Activated naive CD8-positive, alpha-beta T cell treated with anti-CD3 and anti-CD28 coated beads, Interleukin-2, amount 10 ng/mL, durations not matched to agents 7 days and 5 days (primary cell): ENCODE measurements around the gene KRTAP10-6. TPM values are rescaled to one million over a fixed set of nuclear protein-coding genes. Genes with fewer than 3 reads are reported as not detected.
"Not testable (repeated sequence)": the region's sequence is repeated elsewhere in the genome, so short reads cannot be mapped to it uniquely, and the experiment has no call there.

Experiments used
- ATAC-seq: fragments of 150-1000 bp; cut with Tn5 transposase; one replicate; pipeline ENCODE4 v1.10.0; 2021; ENCODE audit warnings: low read depth, moderate library complexity
- POLR2A ChIA-PET: fragments of 350-600 bp; sonication (Branson Sonifier 250); formaldehyde crosslinking; loops from one replicate; lab custom pipeline; 2021; ENCODE audit warnings: antibody characterized with exemption; lab: Charles Lee
- DNase-seq: peaks from one replicate; pipeline ENCODE4 v3.0.0; 2021
- H3K27ac Mint-ChIP-seq: one replicate; pipeline ENCODE4 v1.8.0; 2022; ENCODE audit warnings: mild to moderate bottlenecking, mixed read lengths
- H3K27me3 Mint-ChIP-seq: one replicate; pipeline ENCODE4 v1.8.0; 2022; ENCODE audit warnings: mild to moderate bottlenecking, moderate library complexity, mixed read lengths
- H3K36me3 Mint-ChIP-seq: one replicate; pipeline ENCODE4 v1.8.0; 2021; ENCODE audit warnings: mild to moderate bottlenecking, mixed read lengths
- H3K4me1 Mint-ChIP-seq: one replicate; pipeline ENCODE4 v1.8.0; 2021; ENCODE audit warnings: mixed read lengths
- H3K4me3 Mint-ChIP-seq: one replicate; pipeline ENCODE4 v1.8.0; 2022; ENCODE audit warnings: mild to moderate bottlenecking, moderate library complexity, mixed read lengths
- H3K9me3 Mint-ChIP-seq: one replicate; pipeline ENCODE4 v1.8.0; 2021; ENCODE audit warnings: mixed read lengths
- total RNA-seq, 2 experiments: library from RNA; stranded (reverse); gene quantifications; one replicate each; pipeline ENCODE4 v1.2.3, GENCODE V29; 2021

The KRTAP10-6 gene
- total RNA-seq, 2 experiments from 2014 or later: not detected

- peaks cover 20% of the 10 kb centered on the region for H3K9me3 Mint-ChIP-seq
- DNase-seq (no peak), ATAC-seq (no peak)
- no peak overlapping the region for H3K27ac Mint-ChIP-seq
- H3K27me3 Mint-ChIP-seq: peaks cover under 1% of the 10 kb centered on the region
- POLR2A ChIA-PET: no interaction called here
- H3K4me3 Mint-ChIP-seq: no peak overlapping the region
- H3K36me3 Mint-ChIP-seq: no peaks in the 10 kb centered on the region
- H3K4me1 Mint-ChIP-seq: no peaks in the 10 kb centered on the region
Measured at GRCh38 chr21:44575307-44576024, 16.8 kb downstream of the KRTAP10-6 start.

DNA sequence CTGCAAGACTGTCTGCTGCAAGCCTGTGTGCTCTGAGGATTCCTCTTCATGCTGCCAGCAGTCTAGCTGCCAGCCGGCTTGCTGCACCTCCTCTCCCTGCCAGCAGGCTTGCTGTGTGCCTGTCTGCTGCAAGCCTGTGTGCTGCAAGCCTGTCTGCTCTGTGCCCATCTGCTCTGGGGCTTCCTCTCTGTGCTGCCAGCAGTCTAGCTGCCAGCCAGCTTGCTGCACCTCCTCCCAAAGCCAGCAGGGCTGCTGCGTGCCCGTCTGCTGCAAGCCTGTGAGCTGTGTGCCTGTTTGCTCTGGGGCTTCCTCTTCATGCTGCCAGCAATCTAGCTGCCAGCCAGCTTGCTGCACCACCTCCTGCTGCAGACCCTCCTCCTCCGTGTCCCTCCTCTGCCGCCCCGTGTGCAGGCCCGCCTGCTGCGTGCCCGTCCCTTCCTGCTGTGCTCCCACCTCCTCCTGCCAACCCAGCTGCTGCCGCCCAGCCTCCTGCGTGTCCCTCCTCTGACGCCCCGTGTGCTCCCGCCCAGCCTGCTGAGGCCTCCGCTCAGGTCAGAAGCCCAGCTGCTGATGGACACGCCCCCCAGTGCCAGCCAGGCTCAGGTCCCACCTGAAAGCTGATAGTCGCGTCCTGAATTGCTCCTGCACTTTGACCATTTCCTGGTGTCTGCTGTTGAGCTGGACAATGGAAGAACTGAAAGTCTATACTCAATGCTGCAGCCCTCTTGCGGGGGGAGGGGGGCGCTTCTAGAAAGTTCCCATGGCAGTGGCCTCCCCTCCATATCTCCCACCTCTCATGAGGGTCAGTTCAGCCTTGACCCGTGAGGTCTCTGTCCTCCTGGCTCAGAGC is 17.6 kb downstream of the KRTAP10-6 start:
- no peaks in the 10 kb centered on the region for H3K36me3 Mint-ChIP-seq
- no peak overlapping the region for H3K4me3 Mint-ChIP-seq
- peaks cover 16% of the 10 kb centered on the region for H3K9me3 Mint-ChIP-seq
- DNase-seq (no peak), ATAC-seq (no peak)
- no peaks in the 10 kb centered on the region for H3K27me3 Mint-ChIP-seq
- no peak overlapping the region for H3K27ac Mint-ChIP-seq
- POLR2A ChIA-PET: no interaction called here
- no peaks in the 10 kb centered on the region for H3K4me1 Mint-ChIP-seq

DNA sequence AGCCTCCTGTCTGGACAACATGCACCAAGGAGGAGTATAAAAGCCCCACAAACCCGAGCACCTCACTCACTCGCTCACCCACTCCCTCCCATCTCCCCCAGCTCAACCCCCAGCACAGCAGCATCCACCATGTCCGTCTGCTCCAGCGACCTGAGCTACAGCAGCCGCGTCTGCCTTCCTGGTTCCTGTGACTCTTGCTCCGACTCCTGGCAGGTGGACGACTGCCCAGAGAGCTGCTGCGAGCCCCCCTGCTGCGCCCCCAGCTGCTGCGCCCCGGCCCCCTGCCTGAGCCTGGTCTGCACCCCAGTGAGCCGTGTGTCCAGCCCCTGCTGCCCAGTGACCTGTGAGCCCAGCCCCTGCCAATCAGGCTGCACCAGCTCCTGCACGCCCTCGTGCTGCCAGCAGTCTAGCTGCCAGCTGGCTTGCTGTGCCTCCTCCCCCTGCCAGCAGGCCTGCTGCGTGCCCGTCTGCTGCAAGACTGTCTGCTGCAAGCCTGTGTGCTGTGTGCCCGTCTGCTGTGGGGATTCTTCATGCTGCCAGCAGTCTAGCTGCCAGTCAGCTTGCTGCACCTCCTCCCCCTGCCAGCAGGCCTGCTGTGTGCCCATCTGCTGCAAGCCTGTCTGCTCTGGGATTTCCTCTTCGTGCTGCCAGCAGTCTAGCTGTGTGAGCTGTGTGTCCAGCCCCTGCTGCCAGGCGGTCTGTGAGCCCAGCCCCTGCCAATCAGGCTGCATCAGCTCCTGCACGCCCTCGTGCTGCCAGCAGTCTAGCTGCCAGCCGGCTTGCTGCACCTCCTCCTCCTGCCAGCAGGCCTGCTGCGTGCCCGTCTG is 18.5 kb downstream of the KRTAP10-6 start, which contains the start of gene KRTAP10-4:
TSS of gene KRTAP10-4 (plus strand) at position 100 of the 827 bp plus-strand sequence. CDS start at position 130, 30 bp downstream.
- H3K4me3 Mint-ChIP-seq, H3K27me3 Mint-ChIP-seq, ATAC-seq, POLR2A ChIA-PET, H3K27ac Mint-ChIP-seq, H3K4me1 Mint-ChIP-seq, H3K36me3 Mint-ChIP-seq, DNase-seq: not testable (repeated sequence)
- H3K9me3 Mint-ChIP-seq: peaks cover 16% of the 10 kb centered on the region

DNA sequence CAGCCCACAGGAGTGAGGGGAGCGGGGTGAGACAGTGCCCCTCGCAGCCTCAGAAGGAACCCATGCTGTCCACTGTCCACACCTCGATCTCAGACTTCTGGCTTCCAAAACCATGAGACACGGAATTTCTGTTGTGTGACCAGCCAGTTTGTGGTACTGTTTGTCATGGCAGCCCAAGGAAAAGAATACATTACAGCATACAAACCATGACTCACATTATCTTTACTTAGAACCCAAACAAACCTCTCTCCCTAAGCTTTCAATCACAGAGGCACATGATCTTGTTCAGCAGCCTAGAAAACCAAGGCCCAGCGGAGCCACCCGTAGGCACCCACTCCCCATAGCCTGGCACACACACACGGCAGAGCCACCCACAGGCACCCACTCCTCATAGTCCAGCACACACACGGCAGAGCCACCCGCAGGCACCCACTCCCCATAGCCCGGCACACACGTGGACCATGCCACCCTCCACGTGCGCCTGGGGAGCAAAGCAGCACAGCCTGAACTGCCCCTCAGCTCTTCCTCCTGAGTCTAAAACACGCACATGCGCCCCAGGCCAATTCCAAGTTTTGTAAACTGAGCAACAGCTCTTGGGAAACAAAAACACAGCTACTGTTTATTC is 19.2 kb downstream of the KRTAP10-6 start:
- Mint-ChIP-seq H3K27me3 (no peaks in the 10 kb centered on the region), H3K9me3 (peaks cover 14% of the 10 kb centered on the region), H3K4me1 (no peaks in the 10 kb centered on the region), H3K36me3 (no peaks in the 10 kb centered on the region), H3K27ac (no peak overlapping the region), H3K4me3 (no peak overlapping the region)
- no peak for ATAC-seq
- POLR2A ChIA-PET: no interaction called here
- no peak for DNase-seq

DNA sequence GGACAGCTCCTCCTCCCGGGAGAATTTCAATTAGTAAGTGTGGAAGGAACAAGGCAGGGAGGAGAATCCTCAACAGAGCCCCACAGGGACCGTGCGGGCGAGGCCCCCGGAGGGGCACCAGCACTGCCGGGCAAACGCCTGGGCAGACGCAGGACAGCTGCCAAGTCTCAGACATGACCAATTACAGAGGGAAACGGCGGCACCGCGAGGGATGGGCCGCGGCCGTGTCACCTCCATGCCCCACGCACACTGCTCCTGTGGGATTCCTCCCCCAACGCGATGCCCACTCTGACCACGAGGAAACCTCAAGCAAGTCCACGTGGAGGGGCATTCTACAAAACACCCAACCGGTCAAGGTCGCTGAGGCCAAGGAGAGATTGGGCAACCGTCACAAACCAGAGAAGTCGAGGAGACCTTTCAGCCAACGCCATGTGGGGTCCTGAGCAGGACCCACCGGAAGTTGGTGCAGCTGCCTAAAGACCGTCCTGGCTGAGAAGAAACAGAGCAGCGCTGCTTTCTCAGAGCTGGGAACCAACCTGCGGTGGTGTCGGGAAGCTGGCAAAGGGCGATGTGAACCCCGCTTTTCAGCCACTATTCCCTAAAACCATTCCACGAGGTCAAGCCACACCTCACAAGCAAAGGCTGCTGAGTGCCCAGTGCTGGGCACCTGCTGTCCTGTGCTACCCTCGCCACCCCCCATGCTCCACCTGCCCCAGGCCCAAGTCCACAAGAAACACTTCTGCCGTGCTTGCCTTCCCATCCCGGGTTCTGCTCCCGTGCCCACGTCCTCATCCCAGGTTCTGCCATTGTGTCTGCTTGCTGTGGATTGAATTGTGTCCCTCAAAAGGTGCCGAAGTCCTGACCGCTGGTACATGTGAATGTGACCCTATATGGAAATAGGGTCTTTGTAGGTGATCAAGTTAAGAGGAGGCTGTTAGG is 20.2 kb downstream of the KRTAP10-6 start:
- Mint-ChIP-seq H3K9me3 (peaks cover 8% of the 10 kb centered on the region), H3K4me1 (no peaks in the 10 kb centered on the region), H3K27ac (no peak overlapping the region), H3K27me3 (no peaks in the 10 kb centered on the region), H3K36me3 (no peaks in the 10 kb centered on the region), H3K4me3 (no peak overlapping the region)
- DNase-seq (no peak), ATAC-seq (no peak)
- POLR2A ChIA-PET: no interaction called here

- no peak for DNase-seq
- ATAC-seq: no peak
- no peaks in the 10 kb centered on the region for H3K4me1 Mint-ChIP-seq
- peaks cover 6% of the 10 kb centered on the region for H3K9me3 Mint-ChIP-seq
- no peak overlapping the region for H3K27ac Mint-ChIP-seq
- no peaks in the 10 kb centered on the region for H3K27me3 Mint-ChIP-seq
- POLR2A ChIA-PET: no interaction called here
- H3K4me3 Mint-ChIP-seq: no peak overlapping the region
- no peaks in the 10 kb centered on the region for H3K36me3 Mint-ChIP-seq
Measured at GRCh38 chr21:44571296-44571695, 21.0 kb downstream of the KRTAP10-6 start.

DNA sequence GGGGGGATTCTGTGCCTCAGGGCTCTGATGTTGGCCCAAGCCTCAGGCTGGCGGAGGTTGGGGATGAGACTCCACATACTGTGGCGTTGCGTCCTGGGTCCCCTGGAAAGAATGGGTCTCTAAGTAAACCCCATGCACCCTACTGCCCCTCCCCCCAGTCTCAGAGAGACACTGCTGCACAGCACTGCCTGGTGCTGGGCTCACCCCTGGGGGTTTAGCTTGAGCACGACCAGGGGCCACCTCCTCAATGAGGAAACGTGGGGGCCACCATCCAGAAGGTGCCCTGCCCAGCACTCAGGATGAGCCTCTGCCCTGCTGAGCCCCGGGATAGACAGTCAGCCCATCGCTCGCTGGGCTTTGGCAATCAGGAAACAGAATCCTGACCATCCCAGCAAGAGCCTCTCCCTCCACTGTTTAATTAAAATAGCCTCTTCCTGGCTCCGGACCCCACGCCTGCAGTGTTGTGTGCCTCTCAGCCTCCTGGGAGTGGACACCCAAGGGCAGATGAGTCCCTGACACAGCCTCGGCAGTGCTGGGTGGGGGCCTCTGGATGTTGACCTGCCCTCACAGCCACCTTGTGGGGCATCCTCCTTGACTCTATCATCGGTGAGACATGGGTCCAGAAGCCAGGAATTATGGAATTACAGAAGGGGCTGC is 22.3 kb downstream of the KRTAP10-6 start:
- H3K4me3 Mint-ChIP-seq: no peak overlapping the region
- peaks cover 5% of the 10 kb centered on the region for H3K4me1 Mint-ChIP-seq
- H3K27me3 Mint-ChIP-seq: no peaks in the 10 kb centered on the region
- H3K27ac Mint-ChIP-seq: no peak overlapping the region
- ATAC-seq (no peak), DNase-seq (no peak)
- POLR2A ChIA-PET: interaction anchor here (0.6 kb wide), 1 partner anchor 257 kb away, joined by 3 read pairs; no protein-coding TSS in a partner anchor
- no peaks in the 10 kb centered on the region for H3K36me3 Mint-ChIP-seq
- no peaks in the 10 kb centered on the region for H3K9me3 Mint-ChIP-seq

- DNase-seq (no peak), ATAC-seq (no peak)
- Mint-ChIP-seq H3K4me1 (peaks cover 10% of the 10 kb centered on the region), H3K27me3 (no peaks in the 10 kb centered on the region), H3K36me3 (no peaks in the 10 kb centered on the region), H3K9me3 (no peaks in the 10 kb centered on the region), H3K27ac (no peak overlapping the region), H3K4me3 (no peak overlapping the region)
- POLR2A ChIA-PET: no interaction called here
Measured at GRCh38 chr21:44568667-44569556, 23.4 kb downstream of the KRTAP10-6 start.

- H3K9me3 Mint-ChIP-seq: peaks cover under 1% of the 10 kb centered on the region
- no peaks in the 10 kb centered on the region for H3K27me3 Mint-ChIP-seq
- H3K4me3 Mint-ChIP-seq: no peak overlapping the region
- H3K27ac Mint-ChIP-seq: no peak overlapping the region
- POLR2A ChIA-PET: no interaction called here
- H3K36me3 Mint-ChIP-seq: no peaks in the 10 kb centered on the region
- DNase-seq: no peak
- ATAC-seq: no peak
- H3K4me1 Mint-ChIP-seq: peaks cover 10% of the 10 kb centered on the region
Measured at GRCh38 chr21:44568261-44568660, 24.0 kb downstream of the KRTAP10-6 start.

DNA sequence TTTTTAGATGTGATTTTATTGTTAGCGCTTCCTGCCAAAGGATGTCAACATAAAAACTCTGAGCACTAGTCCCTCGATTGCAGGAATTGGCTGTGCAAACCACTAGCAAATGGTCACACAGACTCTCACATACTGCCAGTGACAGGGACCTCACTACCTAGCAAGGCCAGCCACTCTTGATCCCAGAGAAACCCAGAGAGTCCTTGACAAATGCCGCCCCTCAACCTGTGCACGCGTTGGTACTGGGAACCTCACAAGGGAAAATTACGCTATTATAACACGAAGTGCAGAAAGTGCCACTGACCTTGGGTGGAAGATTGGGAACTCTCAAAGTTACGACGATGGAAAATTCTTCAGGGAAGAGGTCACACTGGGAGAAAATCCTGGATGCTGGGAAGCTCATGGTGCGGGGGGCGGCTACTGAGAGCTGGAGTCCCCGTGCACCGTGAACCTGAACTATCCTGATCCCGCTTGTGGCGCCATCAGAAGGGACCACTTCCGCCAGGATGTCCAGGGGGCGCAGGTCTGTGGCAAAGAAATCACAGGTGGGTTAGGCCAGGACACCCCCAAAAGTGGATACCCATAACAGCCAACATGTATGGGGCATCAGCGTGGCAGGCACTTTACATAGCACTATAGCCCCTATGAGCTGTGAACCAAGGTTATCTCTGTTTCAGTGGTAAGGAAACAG is 24.7 kb downstream of the KRTAP10-6 start:
- POLR2A ChIA-PET: no interaction called here
- no peak overlapping the region for H3K27ac Mint-ChIP-seq
- H3K4me3 Mint-ChIP-seq: no peak overlapping the region
- peaks cover 10% of the 10 kb centered on the region for H3K4me1 Mint-ChIP-seq
- ATAC-seq (no peak), DNase-seq (no peak)
- H3K36me3 Mint-ChIP-seq: no peaks in the 10 kb centered on the region
- H3K9me3 Mint-ChIP-seq: peaks cover 4% of the 10 kb centered on the region
- H3K27me3 Mint-ChIP-seq: no peaks in the 10 kb centered on the region

GRCh38 chr21:44566403-44566802 is 25.9 kb downstream of the KRTAP10-6 start:
- Mint-ChIP-seq H3K27ac (no peak overlapping the region), H3K36me3 (peaks cover 2% of the 10 kb centered on the region)
- POLR2A ChIA-PET: no interaction called here

More at GRCh38 chr21:44566403-44566802, 25.9 kb downstream of the KRTAP10-6 start:
- Mint-ChIP-seq H3K4me1 (peaks cover 10% of the 10 kb centered on the region), H3K4me3 (no peak overlapping the region), H3K9me3 (peaks cover 11% of the 10 kb centered on the region), H3K27me3 (peaks cover 2% of the 10 kb centered on the region)
- DNase-seq (no peak), ATAC-seq (no peak)
